Measurements from ENCODE around the gene TNNT2.

TNNT2 gene

GRCh38 chr1:201331166-201331565, 46.3 kb downstream of the TNNT2 start:
- DNase-seq, result no peak

- DNase-seq, result no peak
These were observed 46.9 kb downstream of the TNNT2 start for GRCh38 chr1:201330541-201330940.

- DNase-seq, result no peak
These were observed 47.7 kb downstream of the TNNT2 start for GRCh38 chr1:201329801-201330200.

DNA sequence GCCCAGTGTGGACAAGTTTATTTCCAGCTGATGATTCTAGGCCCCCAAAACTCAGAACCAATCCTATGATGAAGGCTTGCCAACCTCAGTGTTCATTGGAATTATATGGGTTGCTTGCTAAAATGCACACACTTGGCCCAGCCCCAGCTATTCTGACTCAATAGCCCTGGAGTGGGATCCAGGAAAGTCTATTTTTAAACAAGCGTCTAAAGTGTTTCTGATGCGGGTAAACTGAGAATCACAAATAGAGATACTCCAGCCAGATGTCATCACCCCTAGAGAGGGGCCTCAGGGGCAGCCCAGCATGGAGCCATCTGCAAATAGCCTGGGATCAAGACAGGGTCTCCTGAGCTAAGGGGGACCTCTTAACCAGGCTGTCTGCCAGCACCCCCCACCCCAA, 48.2 kb downstream of the TNNT2 start:
- DNase-seq, result no peak

DNA sequence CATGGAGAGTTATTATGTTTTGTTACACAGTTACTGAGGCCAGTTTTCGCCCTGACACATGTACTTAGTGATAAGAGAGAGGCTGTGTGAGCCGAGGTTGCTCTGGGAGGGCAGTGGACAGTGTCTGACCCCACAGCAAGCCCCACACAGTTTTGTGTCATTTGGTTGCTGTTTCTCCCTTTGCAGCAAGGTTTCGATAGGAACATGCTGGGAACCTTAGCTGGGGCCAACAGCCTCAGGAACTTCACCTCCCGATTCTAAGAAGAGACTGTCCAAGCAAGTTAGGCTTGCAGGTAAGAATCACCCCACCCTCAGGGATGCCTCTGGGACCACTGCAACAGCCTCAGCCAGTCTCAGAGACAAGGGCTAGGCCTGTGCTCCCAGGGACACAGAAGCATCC, 48.9 kb downstream of the TNNT2 start:
- no peak for DNase-seq

GRCh38 chr1:201327687-201328240, 49.7 kb downstream of the TNNT2 start:
- no peak for DNase-seq

DNA sequence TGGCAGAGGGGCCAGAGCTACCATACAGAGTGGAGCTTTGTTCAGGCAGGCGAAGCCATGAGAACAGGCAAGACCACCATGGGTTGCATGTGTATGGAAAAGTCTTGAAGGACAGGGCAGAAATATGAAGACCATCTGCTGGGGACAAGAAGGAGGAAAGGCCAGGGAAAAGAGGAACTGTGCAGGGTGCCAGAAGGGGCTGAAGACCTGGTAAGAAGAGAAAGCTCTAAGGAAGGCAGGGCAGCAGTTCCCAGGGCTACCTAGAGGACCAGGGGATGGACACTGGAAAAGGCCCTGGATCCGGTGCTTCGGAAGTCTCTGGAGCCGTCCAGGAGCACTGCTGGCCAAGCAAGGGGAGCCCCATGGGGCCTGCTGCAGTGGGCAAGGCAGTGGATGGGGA, 50.8 kb downstream of the TNNT2 start:
- DNase-seq, result no peak

DNA sequence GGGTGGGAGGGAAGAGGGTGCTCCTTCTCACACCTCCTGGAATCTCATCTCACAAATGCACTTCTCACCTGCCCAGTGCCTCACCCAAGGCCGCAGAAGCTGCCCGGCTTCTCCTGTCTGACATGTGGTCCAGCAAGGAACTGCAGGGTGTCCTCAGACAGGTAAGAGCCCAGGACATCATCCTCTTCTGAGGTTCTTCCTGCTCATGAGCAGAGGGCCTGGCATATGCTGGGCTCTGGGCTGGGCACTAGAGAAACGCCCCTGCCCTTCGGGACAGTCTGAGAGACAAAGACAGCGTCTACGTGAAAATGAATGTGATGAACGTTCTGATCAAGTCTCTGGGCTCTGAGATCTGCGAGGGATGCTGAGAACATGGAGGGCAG, 51.8 kb downstream of the TNNT2 start:
- DNase-seq, result no peak

- DNase-seq, result no peak
These were observed 52.4 kb downstream of the TNNT2 start for GRCh38 chr1:201324821-201325677.

- DNase-seq, result no peak
These were observed 53.2 kb downstream of the TNNT2 start for GRCh38 chr1:201324306-201324705.

GRCh38 chr1:201322653-201323510, 54.6 kb downstream of the TNNT2 start:
- DNase-seq, result no peak

DNA sequence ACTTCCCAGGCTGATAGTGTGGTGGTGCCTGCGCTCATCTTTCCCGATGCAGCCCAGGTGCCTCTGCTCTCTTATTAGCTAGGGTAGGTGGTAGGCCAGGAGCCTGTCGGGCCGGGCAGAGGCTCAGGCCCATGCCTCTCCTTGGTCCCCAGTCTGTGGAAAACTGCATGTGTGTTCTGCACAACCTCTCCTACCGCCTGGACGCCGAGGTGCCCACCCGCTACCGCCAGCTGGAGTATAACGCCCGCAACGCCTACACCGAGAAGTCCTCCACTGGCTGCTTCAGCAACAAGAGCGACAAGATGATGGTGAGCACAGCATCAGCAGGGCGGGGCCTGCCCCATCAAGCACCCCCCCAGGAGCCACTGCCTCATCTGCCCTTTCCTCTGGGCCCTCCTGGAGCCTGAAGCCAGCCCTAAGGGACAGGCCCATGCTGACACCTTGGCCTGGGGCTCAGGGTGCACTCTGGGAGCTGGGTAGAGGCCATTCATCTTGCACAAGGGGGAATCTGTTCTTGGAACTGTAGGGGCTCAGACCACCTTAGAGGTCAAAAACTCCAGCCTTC, 55.6 kb downstream of the TNNT2 start:
- no peak for DNase-seq

- DNase-seq, result peak; percentile 56
These were observed 57.2 kb downstream of the TNNT2 start for GRCh38 chr1:201320168-201320788.

- no peak for DNase-seq
These were observed 57.8 kb downstream of the TNNT2 start for GRCh38 chr1:201319631-201320030.

DNA sequence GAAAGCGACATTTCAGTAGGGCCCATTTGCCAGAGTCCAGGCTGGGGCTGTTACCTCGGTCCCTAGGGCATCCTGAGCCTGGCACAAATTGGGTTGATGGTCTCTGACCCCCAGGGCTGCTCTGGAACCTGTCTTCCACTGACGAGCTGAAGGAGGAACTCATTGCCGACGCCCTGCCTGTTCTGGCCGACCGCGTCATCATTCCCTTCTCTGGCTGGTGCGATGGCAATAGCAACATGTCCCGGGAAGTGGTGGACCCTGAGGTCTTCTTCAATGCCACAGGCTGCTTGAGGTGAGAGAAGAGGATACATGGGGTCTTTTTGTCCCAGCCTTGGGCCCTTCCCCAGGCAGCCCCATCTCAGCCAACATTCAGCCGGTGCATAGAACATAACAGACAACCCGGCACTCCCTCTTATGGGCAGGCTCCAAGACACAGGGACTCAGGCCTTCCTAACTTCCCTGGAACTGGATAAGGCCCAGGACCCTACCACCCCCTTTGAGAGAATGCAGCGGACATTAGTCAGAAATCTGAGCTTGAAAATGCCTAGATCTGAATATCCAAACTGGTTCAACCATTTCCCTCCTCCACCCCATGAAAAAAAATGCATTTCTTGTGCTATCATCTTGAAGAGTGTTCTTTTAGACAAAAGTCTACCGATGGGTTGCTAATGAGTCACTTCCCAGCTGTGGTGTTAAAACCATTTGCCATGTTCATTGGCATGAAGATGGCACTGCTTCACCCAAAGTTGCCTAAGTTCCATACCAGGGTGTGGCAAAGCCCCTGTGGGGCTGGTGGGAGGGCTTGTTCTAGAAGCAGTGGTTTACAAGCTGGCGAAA, 58.8 kb downstream of the TNNT2 start:
- DNase-seq, result no peak

DNA sequence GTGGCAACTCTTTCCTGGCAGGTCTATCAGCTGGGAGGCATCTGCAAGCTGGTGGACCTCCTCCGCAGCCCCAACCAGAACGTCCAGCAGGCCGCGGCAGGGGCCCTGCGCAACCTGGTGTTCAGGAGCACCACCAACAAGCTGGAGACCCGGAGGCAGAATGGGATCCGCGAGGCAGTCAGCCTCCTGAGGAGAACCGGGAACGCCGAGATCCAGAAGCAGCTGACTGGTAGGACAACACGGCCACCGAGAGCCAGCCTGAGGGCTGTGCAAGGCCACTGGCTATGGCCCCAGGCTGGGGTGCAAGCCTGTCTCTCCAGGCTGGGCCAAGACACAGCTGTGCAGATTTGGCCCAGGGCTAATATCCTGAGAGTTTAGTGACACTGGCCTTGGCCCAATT, 59.9 kb downstream of the TNNT2 start:
- DNase-seq, result no peak

GRCh38 chr1:201316556-201316955, 60.9 kb downstream of the TNNT2 start:
- no peak for DNase-seq

DNA sequence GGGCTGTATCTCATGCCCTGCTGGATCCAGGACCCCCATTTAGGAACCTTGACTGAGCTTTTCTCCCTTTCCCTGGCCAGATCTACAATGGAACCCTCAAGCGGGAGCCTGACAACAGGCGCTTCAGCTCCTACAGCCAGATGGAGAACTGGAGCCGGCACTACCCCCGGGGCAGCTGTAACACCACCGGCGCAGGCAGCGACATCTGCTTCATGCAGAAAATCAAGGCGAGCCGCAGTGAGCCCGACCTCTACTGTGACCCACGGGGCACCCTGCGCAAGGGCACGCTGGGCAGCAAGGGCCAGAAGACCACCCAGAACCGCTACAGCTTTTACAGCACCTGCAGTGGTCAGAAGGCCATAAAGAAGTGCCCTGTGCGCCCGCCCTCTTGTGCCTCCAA, 64.4 kb downstream of the TNNT2 start:
- DNase-seq, result peak; percentile 35

DNA sequence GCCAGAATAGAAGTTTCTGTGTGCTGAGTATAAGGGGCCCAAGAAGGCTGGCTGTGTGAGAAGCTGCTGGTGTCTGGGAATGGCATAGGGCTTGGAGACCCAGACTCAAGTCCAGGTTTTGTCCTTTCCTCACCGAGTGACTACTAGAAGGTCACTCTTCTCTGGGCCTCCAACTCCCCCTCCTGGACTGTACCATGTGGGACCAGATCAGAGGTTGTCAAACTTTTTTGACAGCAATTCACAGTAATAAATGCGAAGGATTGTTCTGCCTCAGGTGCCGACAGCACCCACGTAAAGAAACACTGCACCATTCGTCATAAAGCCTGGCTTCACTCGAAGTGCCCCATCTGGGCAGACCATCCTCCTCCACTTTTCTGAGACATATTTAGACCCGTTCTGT, 65.2 kb downstream of the TNNT2 start:
- DNase-seq, result no peak

- no peak for DNase-seq
These were observed 66.0 kb downstream of the TNNT2 start for GRCh38 chr1:201311356-201312011.

- DNase-seq, result no peak
These were observed 66.5 kb downstream of the TNNT2 start for GRCh38 chr1:201310986-201311355.

Measured in NCI-H82 (cell line).